H1 (cell line): ENCODE data around the gene CDC40. TPM values are rescaled to one million over a fixed set of nuclear protein-coding genes. Genes with fewer than 3 reads are reported as not detected.

Experiments used
- CTCF ChIA-PET: fragments of 300-600 bp; sonication (Branson Sonifier 250); formaldehyde crosslinking; loops from one replicate; lab custom pipeline; 2021; ENCODE audit not compliant: partially characterized antibody; lab: Charles Lee
- POLR2A ChIA-PET: fragments of 300-600 bp; sonication (Branson Sonifier 250); formaldehyde crosslinking; loops from one replicate; lab custom pipeline; 2021; ENCODE audit warnings: inconsistent platforms; ENCODE audit not compliant: partially characterized antibody; lab: Charles Lee
- DNase-seq, 2 experiments: peaks; one replicate each; pipeline versions ENCODE4 v3.0.0 to v3.0.0-alpha.2; 2010 to 2022; ENCODE audit warnings: low spot score in 2 of 2, low read depth in 1 of 2, mixed read lengths in 1 of 2
- FAIRE-seq: peaks from 2 replicates; lab custom pipeline; 2011; peaks lifted over from hg19 to GRCh38; lab: Jason Lieb, UNC
- H2AFZ ChIP-seq: 2 replicates; pipeline ENCODE4 v1.8.1; 2012; ENCODE audit warnings: low read length, inconsistent platforms
- H2AK5ac ChIP-seq: 2 replicates; pipeline ENCODE4 v1.6.1; 2013; ENCODE audit warnings: low read depth, low read length
- H2BK120ac ChIP-seq: replicated peaks from 2 replicates; pipeline ENCODE3; 2013; ENCODE audit warnings: low read depth, low read length, inconsistent platforms
- H2BK12ac ChIP-seq: 2 replicates; pipeline ENCODE4 v1.6.1; 2013; ENCODE audit warnings: low read depth, low read length
- H2BK15ac ChIP-seq: 2 replicates; pipeline ENCODE4 v1.6.1; 2013; ENCODE audit warnings: low read length
- H2BK20ac ChIP-seq: 2 replicates; pipeline ENCODE4 v1.6.1; 2013; ENCODE audit warnings: low read length
- H2BK5ac ChIP-seq: 2 replicates; pipeline ENCODE4 v1.6.1; 2013; ENCODE audit warnings: low read depth, low read length
- H3K14ac ChIP-seq: 2 replicates; pipeline ENCODE4 v1.6.1; 2013; ENCODE audit warnings: inconsistent platforms; ENCODE audit not compliant: insufficient read length
- H3K18ac ChIP-seq: 2 replicates; pipeline ENCODE4 v1.6.1; 2013; ENCODE audit warnings: low read length; ENCODE audit errors: extremely low read depth
- H3K23ac ChIP-seq: 2 replicates; pipeline ENCODE4 v1.6.1; 2013; ENCODE audit warnings: inconsistent platforms; ENCODE audit not compliant: insufficient read length
- H3K23me2 ChIP-seq: 2 replicates; pipeline ENCODE4 v1.6.1; 2013; ENCODE audit warnings: low read depth, low read length
- H3K27ac ChIP-seq: 2 replicates; pipeline ENCODE4 v1.6.1; 2011; ENCODE audit warnings: low read depth, low read length, inconsistent platforms
- H3K27me3 ChIP-seq, 4 experiments: replicated peaks in 1 of 4; 1 replicate in 1 of 4; 2 replicates in 3 of 4; pipeline versions ENCODE4 v1.6.1 to v1.8.1; 2011 to 2013; ENCODE audit warnings: low read length in 3 of 4, mild to moderate bottlenecking in 3 of 4, inconsistent platforms in 2 of 4, mixed read lengths in 2 of 4, moderate library complexity in 1 of 4; ENCODE audit not compliant: control insufficient read depth in 3 of 4, insufficient read depth in 3 of 4; ENCODE audit errors: extremely low read depth in 1 of 4
- H3K36me3 ChIP-seq, 4 experiments: 2 replicates each; pipeline versions ENCODE4 v1.6.1 to v1.8.1; 2011 to 2013; ENCODE audit warnings: mild to moderate bottlenecking in 4 of 4, low read length in 3 of 4, moderate library complexity in 2 of 4, control low read depth in 1 of 4, inconsistent platforms in 1 of 4; ENCODE audit not compliant: insufficient read depth in 4 of 4, control insufficient read depth in 2 of 4
- H3K4ac ChIP-seq: replicated peaks from 2 replicates; pipeline ENCODE3; 2013; ENCODE audit warnings: low read length, low read depth, mixed read lengths, inconsistent platforms; ENCODE audit not compliant: insufficient read length
- H3K4me1 ChIP-seq, 4 experiments: replicated peaks in 1 of 4; 1 replicate in 1 of 4; 2 replicates in 3 of 4; pipeline versions ENCODE4 v1.6.1 to v1.8.1; 2011 to 2013; ENCODE audit warnings: low read length in 3 of 4, inconsistent platforms in 2 of 4, mixed read lengths in 1 of 4; ENCODE audit not compliant: insufficient read depth in 4 of 4, control insufficient read depth in 3 of 4
- H3K4me2 ChIP-seq, 2 experiments: 2 replicates each; pipeline versions ENCODE4 v1.6.1 to v1.8.1; 2011 to 2013; ENCODE audit warnings: low read depth in 2 of 2, low read length in 2 of 2, control low read depth in 1 of 2, inconsistent platforms in 1 of 2, mild to moderate bottlenecking in 1 of 2; ENCODE audit not compliant: insufficient read depth in 1 of 2
- H3K4me3 ChIP-seq, 4 experiments: fragments of 200-600, 300-600 bp in 1 of 4; sonication (generic), shearing (Covaris generic), sonication (Bioruptor Twin) in 1 of 4; 2 replicates each; pipeline versions ENCODE4 v1.5.1 to v1.8.1; 2011 to 2016; ENCODE audit warnings: low read length in 4 of 4, low read depth in 3 of 4, control low read depth in 2 of 4, inconsistent platforms in 2 of 4, mild to moderate bottlenecking in 2 of 4, mixed read lengths in 1 of 4, moderate library complexity in 1 of 4; ENCODE audit not compliant: insufficient read depth in 2 of 4; ENCODE audit errors: extremely low read depth in 1 of 4
- H3K56ac ChIP-seq: replicated peaks from 2 replicates; pipeline ENCODE3; 2013; ENCODE audit warnings: low read depth, mild to moderate bottlenecking, mixed read lengths, low read length, inconsistent platforms; ENCODE audit not compliant: insufficient read length
- H3K79me1 ChIP-seq: 2 replicates; pipeline ENCODE4 v1.6.1; 2013; ENCODE audit warnings: low read depth, low read length, control low read depth
- H3K79me2 ChIP-seq, 2 experiments: 2 replicates each; pipeline versions ENCODE4 v1.6.1 to v1.8.1; 2012 to 2013; ENCODE audit warnings: low read length in 2 of 2, mild to moderate bottlenecking in 2 of 2, inconsistent platforms in 1 of 2; ENCODE audit not compliant: insufficient read depth in 2 of 2, control insufficient read depth in 1 of 2
- H3K9ac ChIP-seq, 4 experiments: replicated peaks in 1 of 4; 1 replicate in 1 of 4; 2 replicates in 3 of 4; pipeline versions ENCODE4 v1.6.1 to v1.8.1; 2011 to 2013; ENCODE audit warnings: low read depth in 3 of 4, low read length in 3 of 4, control low read depth in 2 of 4, mild to moderate bottlenecking in 2 of 4, moderate library complexity in 2 of 4, inconsistent platforms in 1 of 4; ENCODE audit errors: extremely low read depth in 1 of 4
- H3K9me3 ChIP-seq, 2 experiments: 2 replicates each; pipeline versions ENCODE4 v1.6.1 to v1.8.1; 2012 to 2013; ENCODE audit warnings: mild to moderate bottlenecking in 2 of 2, moderate library complexity in 2 of 2, control low read depth in 1 of 2, inconsistent platforms in 1 of 2, low read depth in 1 of 2, low read length in 1 of 2, mixed read lengths in 1 of 2; ENCODE audit not compliant: insufficient read depth in 2 of 2
- H4K20me1 ChIP-seq, 2 experiments: replicated peaks in 1 of 2; 2 replicates each; pipeline versions ENCODE3 to v1.8.1; 2011 to 2013; ENCODE audit warnings: inconsistent platforms in 2 of 2, low read length in 2 of 2, mild to moderate bottlenecking in 1 of 2; ENCODE audit not compliant: insufficient read depth in 2 of 2, control insufficient read depth in 1 of 2
- H4K5ac ChIP-seq: 2 replicates; pipeline ENCODE4 v1.6.1; 2013; ENCODE audit warnings: low read length, low read depth, mixed read lengths, inconsistent platforms; ENCODE audit not compliant: insufficient read length
- H4K8ac ChIP-seq: 2 replicates; pipeline ENCODE4 v1.8.0; 2013; ENCODE audit warnings: mild to moderate bottlenecking, moderate library complexity, low read length, inconsistent platforms; ENCODE audit not compliant: insufficient read depth; ENCODE audit errors: extremely low read depth
- H4K91ac ChIP-seq: replicated peaks from 2 replicates; pipeline ENCODE3; 2013; ENCODE audit warnings: low read length, mixed read lengths, inconsistent platforms; ENCODE audit not compliant: insufficient read length
- CBX5 ChIP-seq: fragments of 300-800, 300-1000 bp; sonication (generic); IDR thresholded peaks from 2 replicates; pipeline ENCODE4 v1.7.1; 2016; ENCODE audit warnings: antibody characterized with exemption, low read length, low read depth
- CTBP2 ChIP-seq: IDR thresholded peaks from 2 replicates; pipeline ENCODE4 v1.7.0; 2011; ENCODE audit warnings: borderline replicate concordance, mild to moderate bottlenecking, moderate library complexity, mixed read lengths, low read length; ENCODE audit not compliant: insufficient read depth, insufficient read length
- E2F6 ChIP-seq: IDR thresholded peaks from 2 replicates; pipeline ENCODE4 v1.6.1; 2012; ENCODE audit warnings: inconsistent platforms
- HDAC6 ChIP-seq: IDR thresholded peaks from one replicate; pipeline ENCODE4 v1.7.1; 2012; ENCODE audit warnings: low read depth, mild to moderate bottlenecking, inconsistent platforms, low read length, moderate library complexity
- NRF1 ChIP-seq: IDR thresholded peaks from 2 replicates; pipeline ENCODE4 v1.6.1; 2011; ENCODE audit warnings: mild to moderate bottlenecking, low read depth, low read length, improper control_type of control experiment
- POU5F1 ChIP-seq: IDR thresholded peaks from 2 replicates; pipeline ENCODE4 v1.6.1; 2011; ENCODE audit warnings: low read depth, mild to moderate bottlenecking, low read length, moderate library complexity
- RBBP5 ChIP-seq: IDR thresholded peaks from 2 replicates; pipeline ENCODE4 v1.7.1; 2012; ENCODE audit warnings: low read depth, mild to moderate bottlenecking, inconsistent platforms, low read length, moderate library complexity, borderline replicate concordance
- RNF2 ChIP-seq: fragments of 200-900, 300-1000 bp; sonication (generic); IDR thresholded peaks from 2 replicates; pipeline ENCODE4 v1.7.1; 2016; ENCODE audit warnings: borderline replicate concordance, low read depth, mild to moderate bottlenecking, antibody characterized with exemption, low read length; ENCODE audit not compliant: poor library complexity, severe bottlenecking; ENCODE audit errors: missing control alignments
- SAP30 ChIP-seq: fragments of 300-600 bp; sonication (generic); IDR thresholded peaks from 2 replicates; pipeline ENCODE4 v1.7.1; 2012; ENCODE audit warnings: low read length, moderate library complexity, mild to moderate bottlenecking, inconsistent platforms; ENCODE audit not compliant: insufficient read depth, insufficient replicate concordance
- TAF1 ChIP-seq: IDR thresholded peaks from 2 replicates; pipeline ENCODE4 v1.6.1; 2011; ENCODE audit warnings: mild to moderate bottlenecking, low read depth, low read length
- TAF7 ChIP-seq: optimal IDR thresholded peaks from 2 replicates; pipeline ENCODE3; 2011; ENCODE audit warnings: low read depth, mild to moderate bottlenecking, inconsistent platforms, low read length, moderate library complexity, borderline replicate concordance
- ZNF274 ChIP-seq: IDR thresholded peaks from 2 replicates; pipeline ENCODE4 v1.7.0; 2012; ENCODE audit warnings: low read length, borderline replicate concordance; ENCODE audit errors: extremely low read depth
- WGBS, 2 experiments: shearing (Covaris generic) in 1 of 2; methylation state at CpG; one replicate each; pipeline versions ENCODE4 v1.1.6 to v1.1.7; 2013 to 2015; ENCODE audit warnings: low lambda C conversion rate in 2 of 2, mixed read lengths in 2 of 2, inconsistent platforms in 1 of 2, low coverage in 1 of 2, missing lambda C conversion rate in 1 of 2; ENCODE audit not compliant: insufficient replicate concordance in 2 of 2, insufficient coverage in 1 of 2, insufficient read length in 1 of 2; ENCODE audit errors: extremely low coverage in 1 of 2, missing lambda C conversion rate in 1 of 2; 5-methylcytosine and 5-hydroxymethylcytosine counted together
- polyA plus RNA-seq, 7 experiments: library from polyadenylated mRNA; depleted of rRNA in 3 of 7; stranded (reverse) in 5 of 7; unstranded in 2 of 7; fragments of >200 nt in 5 of 7; fragments of 200-250 nt in 2 of 7; gene quantifications; 1 replicate in 5 of 7; 2 replicates in 1 of 7; 4 replicates in 1 of 7; pipeline versions ENCODE4 v1.2.1 to v1.2.3, GENCODE V29; 2011 to 2013; ENCODE audit warnings: missing spikeins in 2 of 7, mixed read lengths in 2 of 7
- total RNA-seq: library from RNA; stranded (reverse); fragmentation: NEBNext Ultra II Directional; extraction: Animal tissue kit (Norgen Biotek cat#: 25700); gene quantifications from 2 replicates; pipeline ENCODE4 v1.2.1, GENCODE V29; 2021

The CDC40 gene
- total and polyA plus RNA-seq, 2 of the 8 experiments (the other 6 are each of a cell fraction or from before 2014, with no cell fraction given): 7.3 to 27.2 TPM

- Histone ChIP-seq H2BK5ac (no peak overlapping the region), H3K36me3 (no peaks in the 10 kb centered on the region), H3K4me3 (no peak overlapping the region), H3K4me1 (peaks cover 0 to 2% (median 0%) of the 10 kb centered on the region in 4 experiments; a peak in 2 of 7 replicates), H4K91ac (no peak overlapping the region), H2BK15ac (no peak overlapping the region), H2BK12ac (no peak overlapping the region), H2AK5ac (no peak overlapping the region), H4K20me1 (no peaks in the 10 kb centered on the region), H3K23ac (no peak overlapping the region), H2AFZ (no peak overlapping the region), H3K4me2 (no peak overlapping the region), H3K9me3 (no peaks in the 10 kb centered on the region), H3K27ac (no peak overlapping the region), H3K18ac (no peak overlapping the region), H3K79me1 (peaks cover 6% of the 10 kb centered on the region; the same call in 1 of the 2 replicates), H3K9ac (no peak overlapping the region), H3K14ac (no peak overlapping the region), H3K23me2 (peaks cover 7% of the 10 kb centered on the region; the same call in 1 of the 2 replicates), H3K56ac (no peak overlapping the region), H2BK120ac (no peak overlapping the region), H3K79me2 (peaks cover 21 to 84% of the 10 kb centered on the region in 2 experiments), H4K5ac (no peak overlapping the region), H3K27me3 (no peaks in the 10 kb centered on the region), H4K8ac (no peak overlapping the region), H2BK20ac (no peak overlapping the region), H3K4ac (no peak overlapping the region)
- POLR2A ChIA-PET: no interaction called here
- DNase-seq (no peak), FAIRE-seq (no peak)
- 83% methylated on average over 5 of the region's 5 CpGs; no CpG with 5 or more reads in 1 of the 2 experiments for WGBS, 2 experiments
- CTCF ChIA-PET: no interaction called here
- TF ChIP-seq CBX5 (no peak), RBBP5 (no peak), TAF1 (no peak), E2F6 (no peak), NRF1 (no peak), ZNF274 (no peak), SAP30 (no peak), CTBP2 (no peak), HDAC6 (no peak), RNF2 (no peak), TAF7 (no peak), POU5F1 (no peak)
These were observed 3.2 kb downstream of the CDC40 start for GRCh38 chr6:110183292-110183885.
